Activated B cell treated with CpG ODN at 0.5 μM for 24 hours (primary cell): Measurements from ENCODE around the gene BBS12. TPM values are rescaled to one million over a fixed set of nuclear protein-coding genes. Genes with fewer than 3 reads are reported as not detected.
"Not testable (repeated sequence)": the region's sequence is repeated elsewhere in the genome, so short reads cannot be mapped to it uniquely, and the experiment has no call there.

Experiments used
- ATAC-seq: fragments of 200-7000 bp; cut with Tn5 transposase; one replicate; pipeline ENCODE4 v1.10.0; 2021; ENCODE audit warnings: low read depth, mild to moderate bottlenecking, moderate library complexity
- CTCF ChIA-PET: fragments of 350-600 bp; sonication (Branson Sonifier 250); formaldehyde crosslinking; loops from one replicate; lab custom pipeline; 2021; ENCODE audit warnings: antibody characterized with exemption; lab: Charles Lee
- POLR2A ChIA-PET: fragments of 350-600 bp; sonication (Branson Sonifier 250); formaldehyde crosslinking; loops from one replicate; lab custom pipeline; 2021; ENCODE audit warnings: antibody characterized with exemption; lab: Charles Lee
- DNase-seq: peaks from one replicate; pipeline ENCODE4 v3.0.0; 2022
- H3K27ac Mint-ChIP-seq: one replicate; pipeline ENCODE4 v1.8.0; 2020; ENCODE audit warnings: mixed read lengths
- H3K27me3 Mint-ChIP-seq: one replicate; pipeline ENCODE4 v1.8.0; 2021; ENCODE audit warnings: mixed read lengths
- H3K36me3 Mint-ChIP-seq: one replicate; pipeline ENCODE4 v1.8.0; 2021; ENCODE audit warnings: low read depth, mixed read lengths
- H3K4me1 Mint-ChIP-seq: one replicate; pipeline ENCODE4 v1.8.0; 2021; ENCODE audit warnings: mixed read lengths
- H3K4me3 Mint-ChIP-seq: one replicate; pipeline ENCODE4 v1.8.0; 2020; ENCODE audit warnings: mild to moderate bottlenecking, mixed read lengths
- H3K9me3 Mint-ChIP-seq: one replicate; pipeline ENCODE4 v1.8.0; 2020; ENCODE audit warnings: mixed read lengths
- CTCF ChIP-seq: fragments of 200-600 bp; IDR thresholded peaks from one replicate; pipeline ENCODE4 v1.8.0; 2022; ENCODE audit warnings: antibody characterized with exemption, mild to moderate bottlenecking
- intact Hi-C: fragments of 100-400 bp; cut with micrococcal nuclease; formaldehyde crosslinking; loops from one replicate; pipeline ENCODE4 v1.15.1; 2024
- total RNA-seq: library from RNA; stranded (reverse); gene quantifications from 2 replicates; pipeline ENCODE4 v1.2.3, GENCODE V29; 2022

BBS12 gene
- total RNA-seq, 1 donor from 2014 or later, result 3.3 TPM

- no peaks in the 10 kb centered on the region for H3K36me3 Mint-ChIP-seq
- intact Hi-C loops, result no loop called here
- CTCF ChIA-PET, result no interaction called here
- POLR2A ChIA-PET, result no interaction called here
- DNase-seq, result no peak
- no peak overlapping the region for H3K4me3 Mint-ChIP-seq
- H3K9me3 Mint-ChIP-seq, result peaks cover 2% of the 10 kb centered on the region
- ATAC-seq, result no peak
- H3K27me3 Mint-ChIP-seq, result peaks cover 7% of the 10 kb centered on the region
- TF ChIP-seq CTCF, result no peak
- no peak overlapping the region for H3K27ac Mint-ChIP-seq
- H3K4me1 Mint-ChIP-seq, result no peaks in the 10 kb centered on the region
These were observed 51.1 kb downstream of the BBS12 start for GRCh38 chr4:122783301-122784215.

GRCh38 chr4:122784261-122784660 is 51.8 kb downstream of the BBS12 start:
- intact Hi-C loops, result no loop called here

GRCh38 chr4:122785099-122785498 is 52.6 kb downstream of the BBS12 start:
- ATAC-seq (no peak), DNase-seq (no peak)
- Mint-ChIP-seq H3K9me3 (peaks cover 2% of the 10 kb centered on the region), H3K27ac (no peak overlapping the region), H3K4me3 (no peak overlapping the region), H3K4me1 (no peaks in the 10 kb centered on the region), H3K36me3 (no peaks in the 10 kb centered on the region), H3K27me3 (peaks cover 6% of the 10 kb centered on the region)
- POLR2A ChIA-PET, result no interaction called here
- CTCF ChIA-PET, result no interaction called here
- TF ChIP-seq CTCF, result no peak
- intact Hi-C loops, result no loop called here

More at GRCh38 chr4:122784261-122784660, 51.8 kb downstream of the BBS12 start:
- H3K36me3 Mint-ChIP-seq, result no peaks in the 10 kb centered on the region
- POLR2A ChIA-PET, result no interaction called here
- peaks cover 7% of the 10 kb centered on the region for H3K27me3 Mint-ChIP-seq
- TF ChIP-seq CTCF, result no peak
- DNase-seq (no peak), ATAC-seq (no peak)
- H3K4me3 Mint-ChIP-seq, result no peak overlapping the region
- peaks cover 2% of the 10 kb centered on the region for H3K9me3 Mint-ChIP-seq
- no peaks in the 10 kb centered on the region for H3K4me1 Mint-ChIP-seq
- no peak overlapping the region for H3K27ac Mint-ChIP-seq
- CTCF ChIA-PET, result no interaction called here

DNA sequence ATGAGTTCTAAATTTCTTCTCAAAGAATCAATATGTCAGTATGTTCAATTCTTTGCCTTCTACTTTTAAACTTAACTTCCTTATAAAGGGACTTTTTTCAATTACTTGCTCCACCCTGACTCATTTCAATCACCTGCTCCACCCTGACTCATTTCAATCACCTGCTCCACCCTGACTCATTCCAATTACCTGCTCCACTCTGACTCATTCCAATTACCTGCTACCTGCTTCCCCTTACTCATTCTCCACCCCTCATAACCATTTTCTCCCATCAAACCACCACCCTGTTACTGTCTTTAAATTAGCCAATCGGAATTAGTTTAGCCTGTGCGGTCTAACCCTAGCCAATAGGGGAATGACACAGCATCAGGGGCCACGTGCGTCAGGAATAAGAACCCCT is 53.8 kb downstream of the BBS12 start:
- H3K4me1 Mint-ChIP-seq, H3K4me3 Mint-ChIP-seq, POLR2A ChIA-PET, H3K36me3 Mint-ChIP-seq, DNase-seq, H3K27ac Mint-ChIP-seq, intact Hi-C loops, H3K9me3 Mint-ChIP-seq, ATAC-seq, H3K27me3 Mint-ChIP-seq, CTCF ChIA-PET: not testable (repeated sequence)

DNA sequence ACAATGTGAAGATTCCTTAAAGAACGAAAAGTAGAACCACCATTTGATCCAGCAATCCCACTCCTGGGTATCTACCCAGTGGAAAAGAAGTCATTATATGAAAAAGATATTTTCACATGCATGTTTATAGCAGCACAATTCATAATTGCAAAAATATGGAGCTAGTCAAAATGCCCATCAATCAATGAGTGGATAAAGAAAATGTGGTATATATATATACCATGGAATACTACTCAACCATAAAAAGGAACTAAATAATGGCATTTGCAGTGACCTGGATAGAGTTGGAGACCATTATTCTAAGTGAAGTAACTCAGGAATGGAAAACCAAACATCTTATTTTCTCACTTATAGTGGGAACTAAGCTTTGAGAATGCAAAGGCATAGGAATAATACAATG is 54.4 kb downstream of the BBS12 start:
- H3K4me3 Mint-ChIP-seq, H3K36me3 Mint-ChIP-seq, POLR2A ChIA-PET, H3K9me3 Mint-ChIP-seq, ATAC-seq, intact Hi-C loops, DNase-seq, H3K4me1 Mint-ChIP-seq, H3K27ac Mint-ChIP-seq, H3K27me3 Mint-ChIP-seq, CTCF ChIA-PET: not testable (repeated sequence)

GRCh38 chr4:122787940-122788339 is 55.4 kb downstream of the BBS12 start:
- POLR2A ChIA-PET, result no interaction called here
- intact Hi-C loops, result no loop called here
- ATAC-seq (no peak), DNase-seq (no peak)
- CTCF ChIA-PET, result no interaction called here
- no peak overlapping the region for H3K27ac Mint-ChIP-seq
- TF ChIP-seq CTCF, result no peak
- no peaks in the 10 kb centered on the region for H3K36me3 Mint-ChIP-seq
- H3K4me1 Mint-ChIP-seq, result no peaks in the 10 kb centered on the region
- peaks cover 2% of the 10 kb centered on the region for H3K9me3 Mint-ChIP-seq
- no peak overlapping the region for H3K4me3 Mint-ChIP-seq
- H3K27me3 Mint-ChIP-seq, result peaks cover 11% of the 10 kb centered on the region
